ENCODE measurements around the gene TMEM132D. TPM values are rescaled to one million over a fixed set of nuclear protein-coding genes. Genes with fewer than 3 reads are reported as not detected.

The TMEM132D gene
- total RNA-seq, 1 donor from 2014 or later, result 0.06 TPM

- no peak for TF ChIP-seq CTCF (conservative IDR thresholded peaks at IDR 0.05; ENCODE audit: low read depth, low read length)
- no peak for DNase-seq (ENCODE audit: low read depth)
- no peak overlapping the region for H3K4me3 ChIP-seq (ENCODE audit: low read depth, low read length)
Observed at GRCh38 chr12:129676411-129676810, 227.4 kb downstream of the TMEM132D start.

GRCh38 chr12:129675947-129676346 is 227.9 kb downstream of the TMEM132D start:
- TF ChIP-seq CTCF (conservative IDR thresholded peaks at IDR 0.05; ENCODE audit: low read depth, low read length), result no peak
- no peak for DNase-seq (ENCODE audit: low read depth)
- H3K4me3 ChIP-seq (ENCODE audit: low read depth, low read length), result no peak overlapping the region

- TF ChIP-seq CTCF (conservative IDR thresholded peaks at IDR 0.05; ENCODE audit: low read depth, low read length), result no peak
- no peak overlapping the region for H3K4me3 ChIP-seq (ENCODE audit: low read depth, low read length)
- DNase-seq (ENCODE audit: low read depth), result no peak
Observed at GRCh38 chr12:129675496-129675895, 228.3 kb downstream of the TMEM132D start.

- no peak for DNase-seq (ENCODE audit: low read depth)
- no peak overlapping the region for H3K4me3 ChIP-seq (ENCODE audit: low read depth, low read length)
- TF ChIP-seq CTCF (conservative IDR thresholded peaks at IDR 0.05; ENCODE audit: low read depth, low read length), result no peak
Observed at GRCh38 chr12:129673806-129674205, 230.0 kb downstream of the TMEM132D start.

GRCh38 chr12:129672110-129672509 is 231.7 kb downstream of the TMEM132D start:
- no peak for DNase-seq (ENCODE audit: low read depth)
- no peak for TF ChIP-seq CTCF (conservative IDR thresholded peaks at IDR 0.05; ENCODE audit: low read depth, low read length)
- H3K4me3 ChIP-seq (ENCODE audit: low read depth, low read length), result no peak overlapping the region

GRCh38 chr12:129670256-129670920 is 233.4 kb downstream of the TMEM132D start:
- DNase-seq (ENCODE audit: low read depth), result no peak
- no peak overlapping the region for H3K4me3 ChIP-seq (ENCODE audit: low read depth, low read length)
- TF ChIP-seq CTCF (conservative IDR thresholded peaks at IDR 0.05; ENCODE audit: low read depth, low read length), result no peak

GRCh38 chr12:129665414-129665813 is 238.4 kb downstream of the TMEM132D start:
- no peak overlapping the region for H3K4me3 ChIP-seq (ENCODE audit: low read depth, low read length)
- no peak for DNase-seq (ENCODE audit: low read depth)
- TF ChIP-seq CTCF (conservative IDR thresholded peaks at IDR 0.05; ENCODE audit: low read depth, low read length), result no peak
